ENCODE measurements around the gene MS4A6A. TPM values are rescaled to one million over a fixed set of nuclear protein-coding genes. Genes with fewer than 3 reads are reported as not detected.

Gene MS4A6A
- total and polyA plus RNA-seq, 2 donors (not counting 3 experiments of a cell fraction or from before 2014, with no cell fraction given), result 2.7 to 5.0 TPM

GRCh38 chr11:60128376-60128775 lies 54.5 kb downstream of the MS4A6A start:
- CTCF ChIA-PET, result interaction anchor here (0.7 to 1.0 kb wide), 3 partner anchors 8 to 209 kb away, joined by 3 to 5 read pairs (median 3); no protein-coding TSS in a partner anchor
- POLR2A ChIA-PET, result no interaction called here
- no TSS peak for BruUV-seq (replicated peaks)

More at GRCh38 chr11:60128376-60128775, 54.5 kb downstream of the MS4A6A start:
- dilution Hi-C loops (cut with MboI; ENCODE audit: extremely low pct_ligation_motif_present, low sequenced_read_pairs) (no loop called here), intact Hi-C loops (cut with micrococcal nuclease) (no loop called here)
- H3K9me1 ChIP-seq (replicated peaks; ENCODE audit: control insufficient read depth, extremely low read depth, insufficient read depth, low read length), result no peaks in the 10 kb centered on the region
- H4K20me1 ChIP-seq (replicated peaks; ENCODE audit: control insufficient read depth, extremely low read depth, insufficient read depth, low read length), result no peaks in the 10 kb centered on the region
- no peaks in the 10 kb centered on the region for H3K27me3 ChIP-seq (ENCODE audit: control insufficient read depth in 2 of 2, insufficient read depth in 2 of 2, low read length in 2 of 2)
- no peak overlapping the region for H2AFZ ChIP-seq (ENCODE audit: low read depth, low read length)
- H3K27ac ChIP-seq (ENCODE audit: insufficient read depth, low read depth, low read length), result no peak overlapping the region
- no peaks in the 10 kb centered on the region for H3K79me2 ChIP-seq (ENCODE audit: control insufficient read depth, insufficient read depth, low read length)
- no peak for TF ChIP-seq FOS (IDR thresholded peaks at IDR 0.05; ENCODE audit: borderline replicate concordance, insufficient read depth, low read length)
- no peak for TF ChIP-seq EZH2 (IDR thresholded peaks at IDR 0.05; ENCODE audit: borderline replicate concordance, low read depth, low read length, severe bottlenecking)
- TF ChIP-seq MYC (IDR thresholded peaks at IDR 0.05; ENCODE audit: low read depth, low read length), result no peak
- TF ChIP-seq POLR2A (IDR thresholded peaks at IDR 0.05; ENCODE audit: low read depth, low read length), result no peak
- TF ChIP-seq MAX (IDR thresholded peaks at IDR 0.05; ENCODE audit: insufficient read depth, insufficient read length), result no peak
- TF ChIP-seq JUN (IDR thresholded peaks at IDR 0.05; ENCODE audit: borderline replicate concordance, insufficient read depth, insufficient read length, low read depth), result no peak
- TF ChIP-seq GATA2 (IDR thresholded peaks at IDR 0.05; ENCODE audit: insufficient read depth, insufficient read length, low read depth, low read length), result no peak
- no peak for TF ChIP-seq POLR2AphosphoS5 (IDR thresholded peaks at IDR 0.05; ENCODE audit: insufficient read depth, low read depth, low read length)
- no peak for TF ChIP-seq CTCF (IDR thresholded peaks at IDR 0.05; ENCODE audit: extremely low read depth in 1 of 2, insufficient read depth in 1 of 2, low read depth in 1 of 2, low read length in 2 of 2)
- no peak for DNase-seq (ENCODE audit: low read depth, low spot score)
- no peaks in the 10 kb centered on the region for H3K9me3 ChIP-seq (replicated peaks; ENCODE audit: control insufficient read depth, insufficient read depth, low read length)
- no peak overlapping the region for H3K9ac ChIP-seq (replicated peaks; ENCODE audit: extremely low read depth, insufficient read depth, low read length)
- H3K36me3 ChIP-seq (ENCODE audit: control insufficient read depth in 2 of 2, extremely low read depth in 1 of 2, insufficient read depth in 2 of 2, low read length in 2 of 2), result no peaks in the 10 kb centered on the region
- H3K4me2 ChIP-seq (ENCODE audit: insufficient read depth, low read length), result no peak overlapping the region
- H3K4me1 ChIP-seq (ENCODE audit: control insufficient read depth, extremely low read depth, insufficient read depth, low read length), result peaks cover 24% of the 10 kb centered on the region
- FAIRE-seq, result no peak
- H3K4me3 ChIP-seq (replicated peaks in 1 of 3; ENCODE audit: insufficient read depth in 1 of 3, low read depth in 1 of 3, low read length in 3 of 3), result no peak overlapping the region

Measured in endothelial cell of umbilical vein (primary cell).